ENCODE measurements around the gene INSYN1. TPM values are rescaled to one million over a fixed set of nuclear protein-coding genes. Genes with fewer than 3 reads are reported as not detected.

The INSYN1 gene
- total and polyA plus RNA-seq, 9 donors = 0.43 to 86.3 (median 31.1) TPM

DNA sequence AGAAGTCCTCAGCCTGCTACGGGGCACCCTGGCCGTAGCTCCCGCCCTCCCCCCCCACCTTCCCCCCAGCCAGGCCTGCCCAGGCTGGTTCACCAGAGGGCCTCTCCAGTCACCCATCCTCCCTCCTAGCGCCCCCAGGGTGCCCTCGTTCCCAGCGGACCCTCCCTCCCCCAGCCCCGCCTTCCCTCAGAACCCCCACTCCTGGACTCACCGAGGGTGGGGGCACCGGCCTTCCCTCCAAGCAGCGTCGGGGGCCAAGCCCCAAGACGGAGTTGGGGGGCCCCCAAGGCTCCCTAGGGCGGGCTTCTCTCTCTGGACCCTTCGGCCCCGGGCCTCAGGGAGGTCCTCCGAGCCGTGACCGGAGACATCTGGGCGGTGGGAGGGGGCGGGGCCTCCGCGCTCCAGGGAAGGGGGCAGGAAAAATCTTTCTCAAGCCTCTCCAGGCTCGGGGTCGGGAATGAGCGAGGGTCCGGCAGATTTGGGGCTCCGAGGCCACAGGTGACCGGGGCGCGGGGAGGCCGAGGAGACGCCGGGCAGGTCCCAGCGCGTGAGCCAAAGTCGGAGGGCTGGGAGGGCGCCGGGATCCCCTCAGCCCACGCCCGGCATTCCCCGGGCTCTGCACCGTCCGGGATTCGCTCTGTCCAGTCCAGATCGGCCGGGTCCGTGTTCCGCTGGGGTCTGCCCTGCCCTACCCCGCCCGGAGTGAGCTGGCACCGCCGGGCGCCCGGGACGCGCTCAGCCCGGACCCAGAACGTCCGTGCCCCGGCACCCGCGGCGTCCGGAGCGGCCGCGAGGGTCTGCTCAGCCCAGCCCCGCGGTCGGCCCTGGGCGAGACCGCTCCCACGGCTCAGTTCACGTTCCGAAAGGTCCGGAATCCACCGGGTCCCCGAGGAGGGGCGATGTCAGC lies 999 bp downstream of the INSYN1 start:
- H3K36me3 ChIP-seq = no peaks in the 10 kb centered on the region
- peak overlapping the region; percentile 52 for H3K4me3 ChIP-seq
- H3K9me3 ChIP-seq = no peaks in the 10 kb centered on the region
- peak overlapping the region; percentile 14 to 29 for H3K27ac ChIP-seq
- intact Hi-C loops (cut with DNase I) = no loop called here
- no peaks in the 10 kb centered on the region for H3K27me3 ChIP-seq
- DNase-seq = peak in 4 of 5 donors; percentile 30 to 60 (median 45)
- WGBS, 3 donors = 0 to 1% (median 0%) methylated on average over 52 to 79 of the region's 79 CpGs
- TF ChIP-seq EP300 (IDR thresholded peaks at IDR 0.05) = no peak
- no peak for TF ChIP-seq POLR2A (IDR thresholded peaks at IDR 0.05)
- TF ChIP-seq, protein P1, sequence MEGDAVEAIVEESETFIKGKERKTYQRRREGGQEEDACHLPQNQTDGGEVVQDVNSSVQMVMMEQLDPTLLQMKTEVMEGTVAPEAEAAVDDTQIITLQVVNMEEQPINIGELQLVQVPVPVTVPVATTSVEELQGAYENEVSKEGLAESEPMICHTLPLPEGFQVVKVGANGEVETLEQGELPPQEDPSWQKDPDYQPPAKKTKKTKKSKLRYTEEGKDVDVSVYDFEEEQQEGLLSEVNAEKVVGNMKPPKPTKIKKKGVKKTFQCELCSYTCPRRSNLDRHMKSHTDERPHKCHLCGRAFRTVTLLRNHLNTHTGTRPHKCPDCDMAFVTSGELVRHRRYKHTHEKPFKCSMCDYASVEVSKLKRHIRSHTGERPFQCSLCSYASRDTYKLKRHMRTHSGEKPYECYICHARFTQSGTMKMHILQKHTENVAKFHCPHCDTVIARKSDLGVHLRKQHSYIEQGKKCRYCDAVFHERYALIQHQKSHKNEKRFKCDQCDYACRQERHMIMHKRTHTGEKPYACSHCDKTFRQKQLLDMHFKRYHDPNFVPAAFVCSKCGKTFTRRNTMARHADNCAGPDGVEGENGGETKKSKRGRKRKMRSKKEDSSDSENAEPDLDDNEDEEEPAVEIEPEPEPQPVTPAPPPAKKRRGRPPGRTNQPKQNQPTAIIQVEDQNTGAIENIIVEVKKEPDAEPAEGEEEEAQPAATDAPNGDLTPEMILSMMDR (IDR thresholded peaks at IDR 0.05) = no peak
- H3K4me1 ChIP-seq (ENCODE audit: insufficient read depth) = peaks cover 3% of the 10 kb centered on the region

DNA sequence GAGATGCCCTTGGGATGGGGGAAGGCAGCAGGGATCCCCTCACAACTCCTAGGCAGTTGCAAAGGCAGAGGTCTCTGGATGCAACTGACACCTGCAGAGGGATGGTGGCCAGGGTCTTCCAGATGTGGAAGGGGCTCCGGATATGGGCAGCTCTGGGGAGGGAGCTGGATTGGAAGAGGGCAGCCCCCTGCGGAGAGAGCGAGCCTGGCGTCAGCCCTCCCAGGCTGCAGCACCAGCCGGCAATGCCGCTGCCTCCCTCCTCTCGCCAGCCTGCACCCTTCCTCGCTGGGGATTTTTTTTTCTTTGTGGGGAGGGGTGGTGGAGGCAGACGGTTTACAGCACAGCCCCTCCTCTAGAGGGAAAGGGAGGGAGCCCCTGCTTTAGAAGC lies 1.6 kb downstream of the INSYN1 start:
- WGBS, 3 donors = 17 to 22% (median 21%) methylated on average over 9 of the region's 9 CpGs
- H3K27me3 ChIP-seq = no peaks in the 10 kb centered on the region
- DNase-seq = no peak
- intact Hi-C loops (cut with DNase I) = no loop called here
- H3K9me3 ChIP-seq = no peaks in the 10 kb centered on the region
- no peaks in the 10 kb centered on the region for H3K36me3 ChIP-seq
- TF ChIP-seq POLR2A (IDR thresholded peaks at IDR 0.05) = no peak
- TF ChIP-seq, protein P1 (IDR thresholded peaks at IDR 0.05) = no peak
- TF ChIP-seq EP300 (IDR thresholded peaks at IDR 0.05) = no peak
- peaks cover 6% of the 10 kb centered on the region for H3K4me1 ChIP-seq (ENCODE audit: insufficient read depth)
- no peak overlapping the region for H3K27ac ChIP-seq
- peak overlapping the region; percentile 52 for H3K4me3 ChIP-seq

DNA sequence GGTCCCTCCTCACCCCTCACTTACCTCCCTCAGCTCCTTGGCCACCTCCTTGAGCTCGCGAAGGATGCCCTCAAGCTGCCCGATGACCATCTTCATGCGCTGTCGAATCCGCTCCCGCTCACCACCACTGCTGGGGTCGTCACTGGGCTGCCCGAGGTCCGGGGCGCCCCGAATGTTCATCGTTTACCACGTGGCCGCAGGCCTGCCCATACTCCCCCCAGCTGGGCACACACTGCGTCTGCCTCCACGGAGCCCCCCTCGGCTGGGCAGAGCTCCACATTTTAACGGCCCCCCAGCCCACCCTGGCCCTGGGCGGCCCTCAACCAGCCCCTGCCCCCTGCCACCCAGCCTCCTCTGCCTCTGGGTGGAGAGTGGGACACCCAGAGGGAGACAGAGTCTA lies 2.2 kb downstream of the INSYN1 start:
- Histone ChIP-seq H3K4me3 (no peak overlapping the region), H3K4me1 (ENCODE audit: insufficient read depth) (peaks cover 6% of the 10 kb centered on the region), H3K36me3 (no peaks in the 10 kb centered on the region), H3K27ac (no peak overlapping the region), H3K9me3 (no peaks in the 10 kb centered on the region), H3K27me3 (no peaks in the 10 kb centered on the region)
- 87 to 92% (median 88%) methylated on average over 20 of the region's 20 CpGs for WGBS, 3 donors
- peak in 1 of 5 donors; percentile 35 for DNase-seq
- TF ChIP-seq, protein P1 (IDR thresholded peaks at IDR 0.05) = no peak
- TF ChIP-seq POLR2A (IDR thresholded peaks at IDR 0.05) (no peak), EP300 (IDR thresholded peaks at IDR 0.05) (no peak)
- intact Hi-C loops (cut with DNase I) = no loop called here

DNA sequence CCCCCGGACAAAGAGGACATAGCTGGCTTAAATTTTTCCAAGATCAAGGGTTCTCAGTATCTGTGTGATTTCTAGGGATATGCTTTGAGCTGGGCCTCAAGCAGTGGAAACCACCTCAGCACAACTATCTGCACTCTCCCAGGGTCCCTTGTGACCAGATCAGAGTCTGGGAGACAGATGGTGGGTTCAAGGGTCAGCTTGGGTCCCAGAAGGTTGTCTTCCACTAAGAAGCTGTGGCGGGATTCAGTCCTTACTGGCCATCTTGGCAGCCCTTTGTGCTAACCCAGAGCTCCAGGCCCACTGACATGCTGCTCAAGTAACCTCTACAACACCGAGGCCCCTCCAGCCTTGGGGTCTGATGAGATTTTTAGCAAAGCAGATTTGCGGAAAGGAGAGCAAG lies 2.7 kb downstream of the INSYN1 start:
- 87 to 89% (median 89%) methylated on average over 4 of the region's 4 CpGs for WGBS, 3 donors
- intact Hi-C loops (cut with DNase I) = no loop called here

More for the DNA sequence above, 2.7 kb downstream of the INSYN1 start:
- no peak for DNase-seq
- Histone ChIP-seq H3K27me3 (no peaks in the 10 kb centered on the region), H3K4me3 (no peak overlapping the region), H3K4me1 (ENCODE audit: insufficient read depth) (peaks cover 6% of the 10 kb centered on the region), H3K9me3 (no peaks in the 10 kb centered on the region), H3K27ac (no peak overlapping the region), H3K36me3 (no peaks in the 10 kb centered on the region)
- TF ChIP-seq, protein P1 (IDR thresholded peaks at IDR 0.05) = no peak
- TF ChIP-seq EP300 (IDR thresholded peaks at IDR 0.05) = no peak
- TF ChIP-seq POLR2A (IDR thresholded peaks at IDR 0.05) = no peak

All from ovary (tissue), 9 donors.